Body of pancreas (tissue), 4 donors: Measurements from ENCODE around the gene RER1. TPM values are rescaled to one million over a fixed set of nuclear protein-coding genes. Genes with fewer than 3 reads are reported as not detected.
A peak's percentile ranks its signal among the peaks of the same experiment; 100 is the strongest.

Source experiments
- ATAC-seq: fragments of 150-250 bp; one replicate; pipeline ENCODE4 v1.9.1; 2016
- DNase-seq, 4 donors: peaks; one replicate each; pipeline ENCODE4 v3.0.0-alpha.2; 2019
- H3K27ac ChIP-seq, 4 donors: fragments of 200-600 bp; sonication (generic); 1 replicate in 3 of 4; 2 replicates in 1 of 4; pipeline versions ENCODE4 v1.5.1 to v1.6.1; 2016 to 2019; ENCODE audit warnings: mild to moderate bottlenecking in 1 of 4, mixed read lengths in 1 of 4, moderate library complexity in 1 of 4
- H3K27me3 ChIP-seq, 2 donors: fragments of 200-600 bp; sonication (generic); one replicate each; pipeline ENCODE4 v1.6.0; 2016; ENCODE audit warnings: mild to moderate bottlenecking in 1 of 2
- H3K36me3 ChIP-seq, 2 donors: fragments of 200-600 bp; sonication (generic); replicated peaks in 1 of 2; 2 replicates each; pipeline ENCODE4 v1.5.1; 2016; ENCODE audit warnings: low read depth in 2 of 2; ENCODE audit not compliant: insufficient read depth in 1 of 2
- H3K4me1 ChIP-seq: fragments of 200-600 bp; sonication (generic); one replicate; pipeline ENCODE4 v1.6.0; 2016
- H3K4me3 ChIP-seq, 2 donors: fragments of 200-600 bp; sonication (generic); 1 replicate in 1 of 2; 2 replicates in 1 of 2; pipeline ENCODE4 v1.5.1; 2016 to 2019
- H3K9me3 ChIP-seq, 3 donors: fragments of 200-600 bp; sonication (generic); 1 replicate in 2 of 3; 2 replicates in 1 of 3; pipeline ENCODE4 v1.5.1; 2016
- CTCF ChIP-seq, 7 experiments: fragments of 450-650 bp in 4 of 7; fragments of 200-600 bp in 3 of 7; sonication (generic) in 3 of 7; IDR thresholded peaks; one replicate each; pipeline ENCODE4 v1.5.1; 2016 to 2019; ENCODE audit warnings: antibody characterized with exemption in 7 of 7
- POLR2A ChIP-seq, 3 donors: fragments of 450-650 bp; IDR thresholded peaks; one replicate each; pipeline ENCODE4 v1.6.1; 2016; ENCODE audit warnings: antibody characterized with exemption in 3 of 3, mild to moderate bottlenecking in 2 of 3
- WGBS, 2 donors: methylation state at CpG; one replicate each; pipeline ENCODE4 v1.1.5; 2017; 5-methylcytosine and 5-hydroxymethylcytosine counted together
- intact Hi-C: fragments of 100-400 bp; cut with DNase I; formaldehyde crosslinking; loops from one replicate; pipeline ENCODE4 v1.15.1; 2023
- total RNA-seq, 2 donors: library from RNA; depleted of rRNA; stranded (reverse); fragments of >200 nt; gene quantifications; one replicate each; pipeline ENCODE4 v1.1.0, GENCODE V29; 2016

RER1 gene
- total RNA-seq, 2 donors from 2014 or later = 50.3 to 57.7 TPM

- DNase-seq (no peak), ATAC-seq (no peak)
- intact Hi-C loops = no loop called here
- H3K27ac ChIP-seq = no peak overlapping the region
- peaks cover 15% of the 10 kb centered on the region for H3K4me1 ChIP-seq
- no peaks in the 10 kb centered on the region for H3K27me3 ChIP-seq
- H3K9me3 ChIP-seq = no peaks in the 10 kb centered on the region
- WGBS, 2 donors = 92% methylated on average over 17 to 30 of the region's 30 CpGs
- no peak overlapping the region for H3K4me3 ChIP-seq
- H3K36me3 ChIP-seq = no peaks in the 10 kb centered on the region
- TF ChIP-seq POLR2A (IDR thresholded peaks at IDR 0.05) (no peak), CTCF (IDR thresholded peaks at IDR 0.05) (no peak)
These were observed 4.7 kb upstream of the RER1 start for GRCh38 chr1:2386636-2387611.

GRCh38 chr1:2388004-2388913 is 3.4 kb upstream of the RER1 start:
- intact Hi-C loops = no loop called here
- Histone ChIP-seq H3K36me3 (no peaks in the 10 kb centered on the region), H3K9me3 (no peaks in the 10 kb centered on the region), H3K4me3 (no peak overlapping the region), H3K27ac (no peak overlapping the region), H3K27me3 (no peaks in the 10 kb centered on the region), H3K4me1 (peaks cover 24% of the 10 kb centered on the region)
- no peak for TF ChIP-seq CTCF (IDR thresholded peaks at IDR 0.05)
- no peak for TF ChIP-seq POLR2A (IDR thresholded peaks at IDR 0.05)
- no peak for ATAC-seq
- peak in 1 of 4 donors; percentile 2 for DNase-seq
- WGBS, 2 donors = 89 to 94% methylated on average over 32 of the region's 32 CpGs

DNA sequence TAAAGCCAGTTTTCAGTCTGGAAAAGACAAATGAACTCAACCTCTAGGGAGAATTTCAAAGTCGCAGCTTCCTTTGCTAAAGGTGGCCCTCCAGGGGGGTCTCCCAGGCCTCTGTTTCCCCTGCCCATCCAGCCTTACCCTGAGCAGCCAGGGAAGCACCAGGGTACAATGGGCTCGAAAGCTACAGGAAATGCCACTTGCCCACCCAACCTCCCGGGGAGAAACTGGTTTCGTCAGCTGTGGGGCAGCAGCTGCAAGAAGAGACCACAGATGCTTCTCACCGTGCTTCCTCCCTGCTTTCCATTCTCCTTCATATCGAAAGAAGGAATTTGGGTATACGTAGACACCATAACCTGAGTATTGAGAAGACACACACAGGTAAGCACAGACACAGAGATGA is 2.0 kb upstream of the RER1 start:
- Histone ChIP-seq H3K36me3 (no peaks in the 10 kb centered on the region), H3K9me3 (no peaks in the 10 kb centered on the region), H3K4me3 (no peak overlapping the region), H3K27ac (no peak overlapping the region), H3K4me1 (peaks cover 38% of the 10 kb centered on the region), H3K27me3 (no peaks in the 10 kb centered on the region)
- ATAC-seq (no peak), DNase-seq (no peak)
- TF ChIP-seq POLR2A (IDR thresholded peaks at IDR 0.05) = no peak
- no peak for TF ChIP-seq CTCF (IDR thresholded peaks at IDR 0.05)
- intact Hi-C loops = no loop called here
- WGBS, 2 donors = 80 to 82% methylated on average over 7 of the region's 7 CpGs

DNA sequence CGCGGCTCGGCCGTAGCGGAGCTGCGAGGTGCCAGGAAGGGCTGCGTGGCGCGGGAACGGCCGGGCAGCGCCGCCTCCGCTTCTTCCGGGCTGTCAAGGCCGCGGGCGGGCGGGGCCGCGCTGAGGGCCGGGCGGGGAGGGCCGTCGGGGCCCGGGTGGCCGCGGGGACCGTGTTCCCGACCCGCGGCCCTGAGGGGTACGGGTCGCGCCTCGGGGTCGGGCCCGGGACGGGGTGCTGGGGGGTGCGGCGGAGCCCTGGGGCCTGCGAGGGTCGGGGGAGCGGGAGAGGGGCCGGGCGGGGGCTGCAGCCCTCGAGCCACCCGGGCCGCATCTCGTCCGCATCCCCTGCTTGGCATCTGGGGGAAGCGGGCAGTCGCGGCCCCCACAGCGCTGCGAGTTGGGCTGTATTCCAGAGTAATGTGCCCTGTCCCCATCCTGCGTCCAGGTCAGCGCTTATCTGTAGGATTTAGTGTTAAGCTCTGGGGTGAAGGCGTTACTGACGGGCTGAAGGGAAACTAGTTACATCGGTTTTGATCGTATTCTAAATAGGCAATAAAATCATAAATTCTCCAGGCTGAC is 379 bp downstream of the RER1 start:
- peak overlapping the region; percentile 79 to 95 (median 91) for H3K27ac ChIP-seq
- no peaks in the 10 kb centered on the region for H3K9me3 ChIP-seq
- peaks cover 0 to 1% of the 10 kb centered on the region in 2 donors for H3K36me3 ChIP-seq
- ATAC-seq (peak; percentile 28), DNase-seq (no peak)
- 0% methylated on average over 7 to 56 of the region's 62 CpGs for WGBS, 2 donors
- TF ChIP-seq POLR2A (IDR thresholded peaks at IDR 0.05) = no peak
- TF ChIP-seq CTCF (IDR thresholded peaks at IDR 0.05) = no peak
- H3K27me3 ChIP-seq = no peaks in the 10 kb centered on the region
- intact Hi-C loops = no loop called here
- peaks cover 45% of the 10 kb centered on the region for H3K4me1 ChIP-seq
- peak overlapping the region; percentile 27 to 97 for H3K4me3 ChIP-seq
